HEK293 (cell line): ENCODE data around the gene LGALS8.

ENCODE experiments used
- EGR2 ChIP-seq: fragments of 450-650 bp; formaldehyde crosslinking; IDR thresholded peaks from 2 replicates; pipeline ENCODE4 v1.5.1; 2016; ENCODE audit warnings: low read depth, missing biosample characterization, missing genetic modification characterization
- FEZF1 ChIP-seq: fragments of 450-650 bp; formaldehyde crosslinking; IDR thresholded peaks from 2 replicates; pipeline ENCODE4 v1.5.1; 2016; ENCODE audit warnings: missing biosample characterization, missing genetic modification characterization
- GLI4 ChIP-seq: fragments of 450-650 bp; formaldehyde crosslinking; IDR thresholded peaks from 2 replicates; pipeline ENCODE4 v1.5.1; 2016; ENCODE audit warnings: missing biosample characterization, missing genetic modification characterization
- HIC1 ChIP-seq: fragments of 450-650 bp; formaldehyde crosslinking; IDR thresholded peaks from 2 replicates; pipeline ENCODE4 v1.5.1; 2016; ENCODE audit warnings: missing biosample characterization, missing genetic modification characterization
- INSM2 ChIP-seq: fragments of 450-650 bp; formaldehyde crosslinking; IDR thresholded peaks from 2 replicates; pipeline ENCODE4 v1.5.1; 2016; ENCODE audit warnings: missing biosample characterization, missing genetic modification characterization
- KLF8 ChIP-seq: fragments of 450-650 bp; formaldehyde crosslinking; IDR thresholded peaks from 2 replicates; pipeline ENCODE4 v1.5.1; 2016; ENCODE audit warnings: missing biosample characterization, missing genetic modification characterization
- SCRT2 ChIP-seq: fragments of 450-650 bp; formaldehyde crosslinking; IDR thresholded peaks from 2 replicates; pipeline ENCODE4 v1.5.1; 2016; ENCODE audit warnings: missing biosample characterization, missing genetic modification characterization
- TSHZ1 ChIP-seq: fragments of 450-650 bp; formaldehyde crosslinking; IDR thresholded peaks from 2 replicates; pipeline ENCODE4 v1.5.1; 2016; ENCODE audit warnings: missing biosample characterization, missing genetic modification characterization, borderline replicate concordance
- WT1 ChIP-seq: fragments of 450-650 bp; formaldehyde crosslinking; IDR thresholded peaks from 2 replicates; pipeline ENCODE4 v1.5.1; 2016; ENCODE audit warnings: missing biosample characterization, missing genetic modification characterization
- ZBTB21 ChIP-seq: fragments of 450-650 bp; formaldehyde crosslinking; IDR thresholded peaks from 2 replicates; pipeline ENCODE4 v1.5.1; 2017; ENCODE audit warnings: missing biosample characterization, missing genetic modification characterization
- ZNF155 ChIP-seq: fragments of 450-650 bp; formaldehyde crosslinking; IDR thresholded peaks from 2 replicates; pipeline ENCODE4 v1.5.1; 2016; ENCODE audit warnings: missing biosample characterization, missing genetic modification characterization
- ZNF174 ChIP-seq: fragments of 450-650 bp; formaldehyde crosslinking; IDR thresholded peaks from 2 replicates; pipeline ENCODE4 v1.5.0; 2017; ENCODE audit warnings: missing biosample characterization, mild to moderate bottlenecking, missing genetic modification characterization
- ZNF18 ChIP-seq: fragments of 450-650 bp; formaldehyde crosslinking; IDR thresholded peaks from 2 replicates; pipeline ENCODE4 v1.5.1; 2016; ENCODE audit warnings: missing biosample characterization, missing genetic modification characterization
- ZNF214 ChIP-seq: fragments of 450-650 bp; formaldehyde crosslinking; IDR thresholded peaks from 2 replicates; pipeline ENCODE4 v1.5.1; 2017; ENCODE audit warnings: missing biosample characterization, mild to moderate bottlenecking, missing genetic modification characterization, borderline replicate concordance
- ZNF416 ChIP-seq: fragments of 450-650 bp; formaldehyde crosslinking; IDR thresholded peaks from 2 replicates; pipeline ENCODE4 v1.5.1; 2016; ENCODE audit warnings: missing biosample characterization, missing genetic modification characterization
- ZNF513 ChIP-seq: fragments of 450-650 bp; IDR thresholded peaks from 2 replicates; pipeline ENCODE4 v1.5.1; 2018; ENCODE audit warnings: missing biosample characterization, missing genetic modification characterization
- ZNF560 ChIP-seq: fragments of 450-650 bp; formaldehyde crosslinking; IDR thresholded peaks from 2 replicates; pipeline ENCODE4 v1.5.1; 2017; ENCODE audit warnings: missing biosample characterization, missing genetic modification characterization, borderline replicate concordance
- ZNF664 ChIP-seq: fragments of 450-650 bp; formaldehyde crosslinking; IDR thresholded peaks from 2 replicates; pipeline ENCODE4 v1.5.1; 2016; ENCODE audit warnings: missing biosample characterization, missing genetic modification characterization
- ZNF677 ChIP-seq: fragments of 450-650 bp; IDR thresholded peaks from 2 replicates; pipeline ENCODE4 v1.5.0; 2018; ENCODE audit warnings: missing biosample characterization, mild to moderate bottlenecking, missing genetic modification characterization, moderate library complexity
- ZNF707 ChIP-seq: fragments of 450-650 bp; formaldehyde crosslinking; IDR thresholded peaks from 2 replicates; pipeline ENCODE4 v1.5.1; 2016; ENCODE audit warnings: missing biosample characterization, missing genetic modification characterization

LGALS8 gene

GRCh38 chr1:236523704-236524141 lies at the start of gene LGALS8 (continued):
- TF ChIP-seq ZNF416 (tag by site-specific recombination) (0 out of 2 replicates have a peak, but pooled peaks have one; percentile 9), WT1 (tag by site-specific recombination) (no peak), ZNF707 (tag by site-specific recombination) (no peak), ZNF174 (tag by site-specific recombination) (no peak), TSHZ1 (tag by site-specific recombination) (no peak), ZNF664 (tag by site-specific recombination) (no peak), ZNF155 (tag by site-specific recombination) (no peak), INSM2 (tag by site-specific recombination) (no peak; the same call in 1 of the 2 replicates), ZNF513 (tag by site-specific recombination) (no peak), GLI4 (tag by site-specific recombination) (0 out of 2 replicates have a peak, but pooled peaks have one; percentile 39), FEZF1 (peak; percentile 69), ZNF18 (tag by site-specific recombination) (no peak), HIC1 (tag by site-specific recombination) (no peak), ZBTB21 (no peak; the same call in 1 of the 2 replicates), KLF8 (no peak; the same call in 1 of the 2 replicates), EGR2 (tag by site-specific recombination) (peak; percentile 82), SCRT2 (peak; percentile 62), ZNF677 (tag by site-specific recombination) (no peak), ZNF560 (tag by site-specific recombination) (no peak), ZNF214 (no peak)
- TF ChIP-seq, all 188 proteins: peak for 37
